Fibroblast of lung (primary cell): ENCODE results near the gene C10orf90.

Source experiments
- EZH2 ChIP-seq: IDR thresholded peaks from 2 replicates; pipeline ENCODE4 v1.5.1; 2012; ENCODE audit warnings: low read length, control low read depth, mild to moderate bottlenecking; ENCODE audit errors: missing control alignments
- TF ChIP-seq, protein P1 (sequence below), 2 donors: IDR thresholded peaks in 1 of 2; conservative IDR thresholded peaks in 1 of 2; 1 replicate in 1 of 2; 2 replicates in 1 of 2; pipeline ENCODE4 v1.5.1; 2011 to 2012; ENCODE audit warnings: low read length in 2 of 2, control low read depth in 1 of 2, inconsistent platforms in 1 of 2, low read depth in 1 of 2, mild to moderate bottlenecking in 1 of 2

DNA sequence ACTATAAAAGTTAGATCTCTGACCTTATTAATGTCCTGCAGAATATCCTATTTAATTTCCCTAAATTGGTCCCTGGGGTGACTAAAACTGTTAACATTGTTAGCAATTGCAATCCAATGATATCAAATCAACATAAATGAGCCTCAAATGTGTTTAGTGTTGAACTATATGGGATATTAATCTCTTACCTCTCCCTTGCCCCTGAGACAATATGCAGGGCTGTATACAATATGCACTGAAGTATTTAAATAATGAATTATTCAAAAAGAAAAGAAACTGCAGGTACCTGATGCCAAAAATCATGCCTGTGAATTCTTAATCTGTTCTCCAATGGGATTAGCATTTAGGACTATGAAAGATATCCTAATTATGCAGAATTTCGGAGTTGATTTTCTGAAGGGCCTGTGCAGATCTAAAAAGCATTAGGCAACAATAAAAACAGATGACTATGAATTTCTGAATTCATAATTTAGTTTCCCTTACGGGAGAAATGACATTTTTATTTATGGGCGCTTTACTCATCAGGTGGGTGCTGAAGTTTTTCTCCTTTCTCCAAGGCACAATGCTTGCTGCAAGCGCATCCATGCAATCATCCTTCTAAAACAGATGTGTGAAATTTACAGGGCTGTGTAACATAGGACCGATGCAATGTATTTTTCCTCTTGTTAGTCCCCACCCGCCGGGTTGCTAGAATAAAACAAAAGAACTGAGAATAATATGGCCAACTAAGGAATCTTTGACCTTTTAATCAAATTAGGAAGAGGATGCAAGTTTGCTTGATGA is 5.4 kb upstream of the C10orf90 start:
- TF ChIP-seq, protein P1, sequence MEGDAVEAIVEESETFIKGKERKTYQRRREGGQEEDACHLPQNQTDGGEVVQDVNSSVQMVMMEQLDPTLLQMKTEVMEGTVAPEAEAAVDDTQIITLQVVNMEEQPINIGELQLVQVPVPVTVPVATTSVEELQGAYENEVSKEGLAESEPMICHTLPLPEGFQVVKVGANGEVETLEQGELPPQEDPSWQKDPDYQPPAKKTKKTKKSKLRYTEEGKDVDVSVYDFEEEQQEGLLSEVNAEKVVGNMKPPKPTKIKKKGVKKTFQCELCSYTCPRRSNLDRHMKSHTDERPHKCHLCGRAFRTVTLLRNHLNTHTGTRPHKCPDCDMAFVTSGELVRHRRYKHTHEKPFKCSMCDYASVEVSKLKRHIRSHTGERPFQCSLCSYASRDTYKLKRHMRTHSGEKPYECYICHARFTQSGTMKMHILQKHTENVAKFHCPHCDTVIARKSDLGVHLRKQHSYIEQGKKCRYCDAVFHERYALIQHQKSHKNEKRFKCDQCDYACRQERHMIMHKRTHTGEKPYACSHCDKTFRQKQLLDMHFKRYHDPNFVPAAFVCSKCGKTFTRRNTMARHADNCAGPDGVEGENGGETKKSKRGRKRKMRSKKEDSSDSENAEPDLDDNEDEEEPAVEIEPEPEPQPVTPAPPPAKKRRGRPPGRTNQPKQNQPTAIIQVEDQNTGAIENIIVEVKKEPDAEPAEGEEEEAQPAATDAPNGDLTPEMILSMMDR (conservative IDR thresholded peaks at IDR 0.05 in 1 of 2, IDR thresholded peaks at IDR 0.05 in 1 of 2; ENCODE audit: low read depth in 1 of 2, low read length in 2 of 2): no peak
- no peak for TF ChIP-seq EZH2
